NT2/D1 (cell line): Measurements from ENCODE around the gene CARHSP1.

Source experiments
- DNase-seq: peaks from one replicate; pipeline ENCODE4 v3.0.0-alpha.2; 2011; ENCODE audit warnings: low read depth, low spot score
- H3K27me3 ChIP-seq: 2 replicates; pipeline ENCODE4 v1.6.0; 2011; ENCODE audit warnings: mild to moderate bottlenecking; ENCODE audit not compliant: insufficient read length, insufficient read depth
- H3K36me3 ChIP-seq: 2 replicates; pipeline ENCODE4 v1.6.1; 2011; ENCODE audit warnings: mild to moderate bottlenecking, low read length, mixed read lengths; ENCODE audit not compliant: insufficient read depth, insufficient read length
- H3K4me1 ChIP-seq: 2 replicates; pipeline ENCODE4 v1.5.1; 2011; ENCODE audit not compliant: insufficient read depth, insufficient read length
- H3K4me3 ChIP-seq: 2 replicates; pipeline ENCODE4 v1.5.1; 2011; ENCODE audit warnings: low read depth; ENCODE audit not compliant: insufficient read length
- H3K9ac ChIP-seq: 2 replicates; pipeline ENCODE4 v1.6.0; 2011; ENCODE audit warnings: low read depth; ENCODE audit not compliant: insufficient read length
- H3K9me3 ChIP-seq: 2 replicates; pipeline ENCODE4 v1.5.1; 2011; ENCODE audit warnings: mild to moderate bottlenecking, low read length; ENCODE audit not compliant: insufficient read depth
- SUZ12 ChIP-seq: IDR thresholded peaks from 2 replicates; pipeline ENCODE4 v1.6.1; 2011; ENCODE audit not compliant: insufficient read length, insufficient read depth; ENCODE audit errors: extremely low read depth
- YY1 ChIP-seq: IDR thresholded peaks from 2 replicates; pipeline ENCODE4 v1.6.1; 2011; ENCODE audit not compliant: insufficient read length, insufficient read depth
- ZNF274 ChIP-seq: IDR thresholded peaks from 2 replicates; pipeline ENCODE4 v1.6.1; 2011; ENCODE audit warnings: mild to moderate bottlenecking, low read depth, low read length

The CARHSP1 gene

GRCh38 chr16:8900343-8900742 is 31.5 kb upstream of the CARHSP1 start:
- no peak for DNase-seq
- Histone ChIP-seq H3K36me3 (peaks cover 94% of the 10 kb centered on the region), H3K9ac (no peak overlapping the region), H3K4me3 (no peak overlapping the region), H3K27me3 (no peaks in the 10 kb centered on the region), H3K9me3 (no peaks in the 10 kb centered on the region), H3K4me1 (no peaks in the 10 kb centered on the region)
- TF ChIP-seq SUZ12 (no peak), ZNF274 (no peak), YY1 (no peak)

- Histone ChIP-seq H3K27me3 (no peaks in the 10 kb centered on the region), H3K36me3 (peaks cover 94% of the 10 kb centered on the region), H3K4me1 (no peaks in the 10 kb centered on the region), H3K4me3 (no peak overlapping the region), H3K9ac (no peak overlapping the region), H3K9me3 (no peaks in the 10 kb centered on the region)
- DNase-seq: no peak
- TF ChIP-seq SUZ12: no peak
- TF ChIP-seq YY1: no peak
- no peak for TF ChIP-seq ZNF274
Observed at GRCh38 chr16:8899709-8900317, 31.0 kb upstream of the CARHSP1 start.

GRCh38 chr16:8898660-8899318 is 30.0 kb upstream of the CARHSP1 start:
- H3K36me3 ChIP-seq: peaks cover 97% of the 10 kb centered on the region
- H3K9ac ChIP-seq: no peak overlapping the region
- no peaks in the 10 kb centered on the region for H3K9me3 ChIP-seq
- no peak for DNase-seq
- no peak overlapping the region for H3K4me3 ChIP-seq
- H3K27me3 ChIP-seq: no peaks in the 10 kb centered on the region
- no peaks in the 10 kb centered on the region for H3K4me1 ChIP-seq
- TF ChIP-seq YY1 (no peak), SUZ12 (no peak), ZNF274 (no peak)

GRCh38 chr16:8894736-8895334 is 26.0 kb upstream of the CARHSP1 start:
- no peak overlapping the region for H3K9ac ChIP-seq
- H3K36me3 ChIP-seq: peaks cover 98% of the 10 kb centered on the region
- H3K27me3 ChIP-seq: no peaks in the 10 kb centered on the region
- no peak for TF ChIP-seq SUZ12
- no peak for TF ChIP-seq ZNF274
- TF ChIP-seq YY1: no peak
- no peak for DNase-seq
- H3K4me1 ChIP-seq: peaks cover 6% of the 10 kb centered on the region
- no peak overlapping the region for H3K4me3 ChIP-seq
- H3K9me3 ChIP-seq: no peaks in the 10 kb centered on the region

- no peak overlapping the region for H3K4me3 ChIP-seq
- TF ChIP-seq SUZ12: no peak
- TF ChIP-seq ZNF274: no peak
- TF ChIP-seq YY1: no peak
- no peaks in the 10 kb centered on the region for H3K9me3 ChIP-seq
- H3K4me1 ChIP-seq: peaks cover 11% of the 10 kb centered on the region
- H3K9ac ChIP-seq: no peak overlapping the region
- H3K36me3 ChIP-seq: peaks cover 98% of the 10 kb centered on the region
- no peak for DNase-seq
- H3K27me3 ChIP-seq: no peaks in the 10 kb centered on the region
Observed at GRCh38 chr16:8893976-8894690, 25.3 kb upstream of the CARHSP1 start.

- TF ChIP-seq ZNF274 (no peak), YY1 (no peak), SUZ12 (no peak)
- Histone ChIP-seq H3K4me3 (no peak overlapping the region), H3K9me3 (no peaks in the 10 kb centered on the region), H3K27me3 (no peaks in the 10 kb centered on the region), H3K4me1 (peaks cover 11% of the 10 kb centered on the region), H3K9ac (no peak overlapping the region), H3K36me3 (peaks cover 93% of the 10 kb centered on the region)
- DNase-seq: no peak
Observed at GRCh38 chr16:8893426-8893825, 24.6 kb upstream of the CARHSP1 start.
